HK-2 (cell line): ENCODE measurements around the gene PPFIA3.

Source experiments
- DNase-seq: peaks from one replicate; pipeline ENCODE4 v3.0.0-alpha.2; 2018; ENCODE audit not compliant: unreplicated experiment

PPFIA3 gene

DNA sequence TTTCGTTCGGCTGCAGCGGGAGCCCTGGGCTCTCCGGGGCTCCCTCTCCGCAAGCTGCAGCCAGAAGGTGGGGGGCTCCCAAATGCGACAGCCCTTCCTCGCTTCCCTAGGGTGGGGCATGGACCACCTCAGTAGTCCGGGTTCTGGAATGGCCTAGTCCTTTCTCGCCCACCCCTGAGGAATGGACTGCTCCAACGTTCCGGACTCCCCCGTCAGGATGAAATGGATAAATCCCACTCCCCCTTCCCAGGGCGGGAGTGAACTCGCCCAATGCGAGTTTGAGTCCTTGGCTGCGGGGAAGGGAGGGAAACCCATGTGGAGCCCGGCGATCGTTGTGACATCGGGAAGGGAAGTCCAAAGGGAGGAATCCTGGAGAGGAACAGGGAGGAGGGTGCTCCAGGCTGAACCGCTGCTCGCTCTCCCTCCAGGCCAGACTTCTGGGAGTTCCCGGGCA is 30.3 kb downstream of the PPFIA3 start:
- DNase-seq, result peak; percentile 70

DNA sequence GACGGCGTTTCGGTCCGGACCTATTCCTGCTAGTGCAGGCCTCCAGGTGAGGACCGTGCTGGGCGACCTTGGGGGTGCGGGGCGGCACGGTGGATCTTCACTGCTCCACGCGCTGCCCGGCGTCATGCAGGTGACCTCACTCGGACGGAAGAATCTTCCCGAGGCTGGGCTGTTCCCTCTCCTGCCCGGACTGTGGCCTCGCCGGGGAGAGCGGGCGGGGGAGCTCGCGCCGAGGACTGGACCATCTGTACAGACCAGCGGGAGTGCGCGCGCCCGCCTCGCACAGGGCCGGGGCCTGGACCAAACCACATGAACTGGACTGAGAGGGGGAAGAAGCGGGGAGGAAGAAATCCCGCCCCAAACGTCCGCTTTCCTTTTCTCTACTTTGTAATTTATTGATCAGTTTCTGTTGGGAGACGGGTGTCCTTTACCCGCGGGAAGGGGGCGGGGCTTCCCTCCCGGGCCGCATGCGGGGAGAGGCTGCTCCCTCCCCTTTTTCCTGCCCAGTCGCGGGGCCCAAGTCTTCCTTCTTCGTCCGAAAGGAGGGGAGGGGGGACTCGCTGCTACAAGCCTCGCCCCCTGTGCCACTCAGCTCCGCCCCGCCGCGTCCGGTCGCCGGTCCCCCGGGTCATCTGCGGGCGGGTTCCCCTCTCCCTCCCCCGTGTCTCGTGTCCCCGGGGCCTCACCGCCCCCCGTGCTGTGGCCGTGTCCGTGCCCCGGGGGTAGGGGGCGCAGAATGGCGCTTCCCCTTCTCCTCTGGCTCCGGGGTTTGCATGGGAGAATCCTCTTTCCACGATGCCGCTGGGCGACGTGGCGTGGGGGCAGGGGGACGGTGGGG is 31.0 kb downstream of the PPFIA3 start:
- DNase-seq, result peak; percentile 87

DNA sequence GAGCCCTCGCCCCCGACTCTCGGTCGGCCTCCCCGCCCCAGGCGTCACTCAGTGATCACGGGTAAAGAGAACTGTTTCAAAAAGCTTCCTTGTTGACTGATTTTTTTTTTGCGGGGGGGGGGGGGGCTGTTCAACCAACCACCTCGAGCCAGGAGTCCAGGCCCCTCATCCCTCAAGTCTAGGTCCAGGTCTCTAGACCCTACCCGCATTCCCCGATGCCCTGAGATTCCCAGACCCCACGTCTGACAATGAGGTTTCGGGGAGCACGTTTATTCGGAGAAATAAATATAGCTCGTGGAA is 31.6 kb downstream of the PPFIA3 start:
- DNase-seq, result no peak

DNA sequence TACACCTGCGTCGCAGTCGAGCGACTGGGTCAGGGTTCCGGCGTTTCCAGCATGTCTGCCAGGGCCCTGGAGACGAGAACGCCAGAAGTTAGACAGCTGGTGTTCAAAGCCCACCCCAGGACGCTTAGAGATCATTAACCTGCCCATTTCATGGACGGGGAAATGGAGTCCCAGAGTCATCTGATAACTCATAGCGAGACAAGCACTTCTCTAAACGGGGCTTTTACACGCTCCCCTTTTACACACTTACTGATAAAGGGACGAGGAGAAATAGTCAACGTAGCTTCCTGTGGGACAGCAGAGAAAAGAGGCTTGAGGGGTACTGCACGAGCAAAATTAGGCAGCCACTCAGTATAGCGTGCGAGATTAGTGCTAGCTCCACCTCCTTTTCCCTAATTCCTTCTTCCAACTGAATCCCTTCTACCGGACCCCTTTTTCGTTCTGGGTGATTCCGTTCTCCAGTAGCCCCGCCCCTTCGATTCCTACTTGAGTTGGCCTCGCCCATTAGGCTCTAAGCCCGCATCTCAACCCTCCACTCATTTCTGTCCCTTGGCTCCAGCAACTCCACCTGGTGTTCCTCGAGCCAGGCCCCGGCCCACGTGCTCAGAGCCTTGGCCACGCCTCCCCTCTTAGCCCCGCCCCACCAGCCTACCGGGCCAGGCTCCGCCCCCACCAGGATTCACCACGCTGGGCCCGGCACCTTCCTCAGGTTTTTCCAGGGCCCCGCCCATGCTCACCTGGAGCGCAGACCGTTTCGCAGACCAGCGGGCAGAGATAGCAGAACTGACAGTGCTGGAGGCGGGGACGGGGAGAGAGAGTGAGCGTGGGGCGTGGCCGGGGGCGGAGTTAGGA is 32.1 kb downstream of the PPFIA3 start:
- DNase-seq, result peak; percentile 85

DNA sequence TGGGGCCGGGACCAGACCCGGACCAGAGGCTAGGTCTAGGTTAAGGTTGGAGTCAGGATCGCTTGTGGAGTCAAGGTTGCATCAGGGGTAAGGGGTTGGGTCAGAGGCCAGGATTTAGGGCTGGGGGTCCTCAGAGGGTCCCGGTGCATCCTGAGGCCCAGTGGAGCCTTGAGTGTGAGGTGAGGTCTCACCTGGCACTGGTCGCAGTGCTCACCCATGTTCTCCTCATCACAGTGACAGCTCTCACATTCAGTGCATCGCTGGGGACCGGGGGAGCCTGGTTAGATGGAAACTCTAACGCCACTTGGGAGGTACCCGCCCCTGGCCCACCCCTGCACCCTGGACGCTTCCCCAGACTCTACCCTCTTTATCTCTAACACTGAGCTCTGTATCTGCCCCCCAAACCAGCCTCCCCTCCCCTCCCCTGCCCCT is 32.8 kb downstream of the PPFIA3 start:
- DNase-seq, result no peak

DNA sequence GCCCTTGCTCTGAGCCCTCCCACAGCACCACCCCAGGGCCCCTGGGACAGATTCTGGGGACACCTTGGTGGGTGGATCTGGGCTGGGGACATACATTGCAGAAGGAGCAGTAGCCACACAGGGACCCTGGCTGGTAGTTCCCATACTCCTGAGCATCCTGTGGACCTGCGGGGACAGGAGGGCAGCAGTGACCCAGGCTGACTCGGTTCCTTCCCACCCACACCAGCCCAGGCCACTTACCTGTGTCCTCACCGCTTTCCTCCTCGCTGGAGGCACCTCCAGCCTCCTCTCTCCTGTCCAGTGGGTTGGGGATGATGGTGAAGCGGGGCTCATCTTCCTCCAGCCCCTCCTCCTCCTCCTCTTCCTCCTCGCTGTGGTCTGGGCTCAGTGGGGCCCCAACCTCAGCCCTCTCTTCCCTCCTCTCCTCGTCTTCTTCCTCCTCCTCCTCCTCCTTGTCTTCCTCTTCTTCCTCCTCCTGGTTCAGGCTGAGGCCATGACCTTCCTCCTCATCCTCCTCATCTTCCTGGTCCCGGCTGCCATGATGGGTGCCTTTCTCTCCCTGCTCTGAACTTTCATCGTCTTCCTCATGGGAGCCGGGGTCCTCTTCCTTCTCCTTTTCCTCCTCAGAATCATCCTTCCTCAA is 33.9 kb downstream of the PPFIA3 start:
- DNase-seq, result no peak

DNA sequence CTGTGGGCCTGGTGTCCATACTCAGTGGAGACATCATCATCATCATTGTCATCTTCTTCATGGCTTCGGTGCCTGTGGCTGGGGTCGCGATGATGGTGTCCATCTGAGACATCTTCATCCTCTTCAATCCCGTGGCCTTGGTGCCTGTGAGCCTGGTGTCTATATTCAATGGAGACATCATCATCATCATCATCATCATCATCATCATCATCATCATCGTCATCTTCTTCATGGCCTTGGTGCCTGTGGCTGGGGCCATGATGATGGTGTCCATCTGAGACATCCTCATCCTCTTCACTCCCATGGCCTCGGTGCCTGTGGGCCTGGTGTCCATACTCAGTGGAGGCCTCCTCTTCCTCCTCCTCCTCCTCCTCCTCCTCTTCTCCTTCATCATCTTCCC is 34.9 kb downstream of the PPFIA3 start:
- no peak for DNase-seq

DNA sequence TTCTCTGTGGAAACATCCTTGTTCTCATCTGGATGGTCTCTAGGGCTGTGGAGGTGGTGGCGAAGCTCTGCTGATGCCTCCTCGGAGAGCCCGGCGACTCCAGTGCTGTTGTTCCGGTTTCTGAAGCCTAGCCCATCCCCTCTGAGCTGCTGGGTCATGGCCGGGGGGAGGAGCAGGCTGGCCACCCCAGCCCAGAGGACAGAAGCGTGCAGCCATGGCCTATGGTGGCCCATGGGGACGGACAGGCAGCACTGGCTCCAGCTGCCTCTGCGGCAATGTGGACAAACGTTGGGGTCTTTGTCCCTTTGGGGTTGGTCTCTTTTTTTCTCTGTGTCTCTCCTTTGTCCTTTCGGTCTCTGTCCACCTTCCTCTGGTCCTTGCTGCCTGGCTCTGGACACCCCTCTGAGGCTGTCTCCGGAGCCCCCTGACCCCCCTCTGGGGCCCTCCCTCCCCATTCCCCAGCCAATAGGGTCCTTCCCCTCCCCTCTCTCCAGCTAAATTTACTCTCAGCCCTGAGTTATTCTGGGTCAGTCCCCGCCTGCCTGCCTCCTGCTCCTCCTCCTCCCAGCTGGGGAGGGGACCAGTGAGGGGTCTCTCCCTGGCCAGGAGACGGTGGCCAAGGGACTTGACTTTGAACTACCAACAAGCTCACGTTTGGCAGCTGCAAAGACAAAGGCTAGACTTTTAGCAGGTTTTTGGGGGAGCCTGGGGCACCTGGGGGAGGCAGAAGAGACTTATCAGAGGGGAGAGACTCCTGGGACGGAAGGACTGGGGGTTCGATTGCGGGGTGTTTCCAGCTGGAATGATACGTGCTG is 35.9 kb downstream of the PPFIA3 start, which contains the start of gene HRC:
TSS of gene HRC (minus strand) at position 392 of the 815 bp plus-strand sequence. CDS start at position 233, 159 bp downstream.
- no peak for DNase-seq

DNA sequence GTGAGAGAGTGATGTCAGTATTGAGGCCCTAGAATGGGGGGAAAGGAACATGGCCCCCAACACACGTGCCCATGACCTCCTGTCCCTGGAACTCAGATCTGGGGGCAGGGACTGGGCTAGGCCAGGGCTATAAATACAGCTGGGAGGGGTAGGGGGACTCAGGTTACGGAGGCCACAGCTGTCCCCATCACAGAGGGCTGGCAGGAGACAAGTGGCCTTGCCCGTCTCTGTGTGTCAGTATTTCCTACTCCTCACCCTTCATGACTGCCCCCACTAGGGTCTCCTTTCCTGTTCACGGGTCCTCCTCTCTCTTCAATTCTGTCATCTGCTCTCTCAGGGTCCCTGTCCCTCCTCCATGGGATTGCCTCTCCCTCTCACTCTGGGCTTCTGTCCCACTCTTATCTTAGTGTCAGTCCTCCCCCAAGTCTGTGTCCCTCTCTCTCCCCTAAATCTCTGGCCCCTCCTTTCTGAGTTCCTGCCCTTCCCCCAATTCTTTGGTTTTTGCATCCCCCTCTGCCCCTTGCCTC is 36.5 kb downstream of the PPFIA3 start:
- no peak for DNase-seq

DNA sequence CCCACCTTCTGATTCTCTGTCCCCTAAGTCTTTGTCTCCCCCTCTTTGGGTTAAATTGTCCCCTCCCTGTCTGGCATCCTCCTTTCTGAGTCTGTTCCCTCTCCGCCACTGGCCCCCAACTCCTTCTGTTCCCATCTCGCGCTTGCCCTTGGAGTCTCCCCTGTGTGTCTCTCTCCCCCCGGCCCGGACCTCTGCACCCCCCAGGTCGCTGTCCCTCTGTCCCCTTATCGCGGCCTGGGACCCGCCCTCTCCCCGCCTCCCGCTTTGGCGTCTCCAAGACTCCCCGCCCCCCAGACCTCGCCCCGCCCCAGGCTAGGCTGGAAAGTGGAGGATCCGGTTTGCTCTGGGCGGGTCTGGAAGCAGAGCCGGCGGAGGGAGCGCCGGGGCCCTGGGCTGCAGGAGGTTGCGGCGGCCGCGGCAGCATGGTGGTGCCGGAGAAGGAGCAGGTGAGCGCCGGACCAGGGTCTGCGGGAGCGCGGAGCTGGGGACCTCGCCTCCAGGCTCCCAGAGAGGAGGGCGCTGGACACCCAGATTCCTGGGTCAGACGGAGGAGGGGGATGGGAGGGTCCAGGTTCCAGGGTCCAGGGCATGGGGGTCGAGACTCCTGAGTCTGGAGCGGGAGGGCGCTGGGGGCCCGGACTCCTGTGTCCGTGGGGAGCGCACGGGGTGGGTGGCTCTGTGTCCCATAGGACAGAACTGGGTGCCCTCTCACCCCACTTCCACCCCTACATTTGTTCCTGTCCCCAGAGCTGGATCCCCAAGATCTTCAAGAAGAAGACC is 38.3 kb downstream of the PPFIA3 start, which contains the start of gene TRPM4:
TSS of gene TRPM4 (plus strand) at position 348 of the 780 bp plus-strand sequence. CDS start at position 423, 75 bp downstream.
- DNase-seq, result peak; percentile 85

DNA sequence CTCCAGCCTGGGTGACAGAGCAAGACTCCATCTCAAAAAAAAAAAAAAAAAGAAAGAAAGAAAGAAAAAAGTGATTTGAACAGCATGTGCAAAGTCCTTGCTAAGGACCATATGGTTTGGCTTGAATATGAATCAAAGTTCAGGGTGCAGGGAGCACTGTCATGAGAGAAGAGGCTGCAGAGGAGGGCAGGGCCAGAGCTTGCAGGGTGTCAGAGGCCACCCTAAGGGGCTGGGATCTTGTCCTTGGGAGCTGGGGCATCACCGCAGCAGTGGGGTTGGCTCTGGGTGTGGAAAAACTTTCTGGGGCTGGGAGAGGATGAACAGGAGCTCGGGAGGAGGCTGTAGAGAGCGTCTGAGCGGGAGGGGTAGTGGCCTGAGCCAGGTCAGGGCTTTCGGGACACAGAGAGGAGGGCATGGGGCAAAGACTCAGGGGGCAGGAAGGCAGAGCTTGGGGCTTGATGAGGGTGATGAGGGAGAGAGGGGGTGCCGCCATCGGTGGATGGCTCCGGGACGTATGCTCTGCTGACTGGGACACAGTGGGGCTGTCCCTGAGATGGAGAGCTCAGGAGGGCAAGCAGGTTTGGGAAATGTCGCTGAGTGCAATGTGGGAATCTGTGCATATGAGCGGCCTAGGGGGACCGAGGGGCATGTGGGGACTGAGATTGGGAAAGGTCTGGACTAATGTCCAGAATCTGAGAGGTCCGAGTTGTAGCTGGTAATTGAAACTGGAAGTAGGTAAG is 41.3 kb downstream of the PPFIA3 start:
- DNase-seq, result no peak

DNA sequence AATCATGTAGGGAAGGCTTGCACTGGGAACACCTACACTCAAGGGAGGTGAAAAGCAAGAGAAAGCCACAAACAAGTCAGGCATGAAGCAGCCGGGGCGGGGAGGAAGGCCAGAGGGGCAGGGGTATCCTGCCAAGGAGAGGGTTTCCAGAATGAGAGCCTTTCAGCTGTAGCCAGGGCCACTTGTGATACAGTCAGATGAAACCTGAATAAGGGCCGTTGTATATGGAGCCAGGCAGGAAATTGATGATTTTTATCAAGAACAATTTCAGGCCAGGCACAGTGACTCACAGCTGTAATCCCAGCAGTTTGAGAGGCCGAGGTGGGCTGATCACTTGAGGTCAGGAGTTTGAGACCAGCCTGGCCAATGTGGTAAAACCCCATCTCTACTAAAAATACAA is 42.6 kb downstream of the PPFIA3 start:
- DNase-seq, result no peak

DNA sequence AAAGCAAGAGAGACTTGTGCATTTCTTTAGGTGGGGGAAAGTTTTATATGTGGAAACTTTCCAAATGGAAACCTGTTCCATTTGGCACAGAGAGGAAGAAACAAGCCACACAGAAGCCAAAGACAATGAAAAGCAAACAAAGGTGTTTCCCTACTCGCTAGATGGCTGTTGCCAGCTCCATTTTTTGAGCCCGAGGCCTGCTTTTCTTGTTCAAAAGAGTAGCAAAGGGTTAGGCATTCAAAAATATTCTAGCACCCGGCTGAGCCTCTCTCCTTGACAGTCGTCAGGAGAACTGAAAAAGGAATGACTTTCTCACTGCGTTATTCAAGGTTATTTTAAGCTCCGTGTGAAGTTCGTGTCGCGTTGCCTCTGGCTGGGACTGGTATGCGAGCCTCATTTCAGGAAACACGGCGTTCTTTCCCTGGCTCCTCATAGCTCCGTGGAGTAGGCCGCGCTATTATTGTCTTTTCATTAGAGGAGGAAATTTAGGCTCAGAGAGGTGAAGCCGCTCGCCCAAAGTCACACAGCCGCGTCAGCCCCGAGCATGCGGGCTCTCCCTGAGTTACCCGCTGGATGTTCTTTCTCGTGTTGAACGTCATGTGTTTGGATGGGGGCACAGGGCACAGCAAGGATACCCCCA is 45.9 kb downstream of the PPFIA3 start:
- DNase-seq, result no peak

DNA sequence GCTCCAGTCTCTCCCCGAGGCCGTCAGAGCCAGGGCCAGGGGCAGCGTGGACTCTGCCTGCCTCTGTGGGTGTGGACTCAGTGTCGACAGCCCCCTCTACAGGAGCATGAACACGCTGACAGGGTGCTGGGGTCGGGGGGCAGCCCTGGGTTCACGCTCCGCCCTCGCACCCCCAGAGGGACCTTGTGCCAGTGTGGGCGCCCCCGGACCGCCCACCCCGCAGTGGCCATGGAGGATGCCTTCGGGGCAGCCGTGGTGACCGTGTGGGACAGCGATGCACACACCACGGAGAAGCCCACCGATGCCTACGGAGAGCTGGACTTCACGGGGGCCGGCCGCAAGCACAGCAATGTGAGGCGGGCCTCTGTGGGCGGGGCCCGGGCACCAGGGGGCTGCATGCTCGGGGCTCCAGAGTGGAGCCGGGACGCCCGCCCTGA is 46.5 kb downstream of the PPFIA3 start:
- DNase-seq, result no peak

DNA sequence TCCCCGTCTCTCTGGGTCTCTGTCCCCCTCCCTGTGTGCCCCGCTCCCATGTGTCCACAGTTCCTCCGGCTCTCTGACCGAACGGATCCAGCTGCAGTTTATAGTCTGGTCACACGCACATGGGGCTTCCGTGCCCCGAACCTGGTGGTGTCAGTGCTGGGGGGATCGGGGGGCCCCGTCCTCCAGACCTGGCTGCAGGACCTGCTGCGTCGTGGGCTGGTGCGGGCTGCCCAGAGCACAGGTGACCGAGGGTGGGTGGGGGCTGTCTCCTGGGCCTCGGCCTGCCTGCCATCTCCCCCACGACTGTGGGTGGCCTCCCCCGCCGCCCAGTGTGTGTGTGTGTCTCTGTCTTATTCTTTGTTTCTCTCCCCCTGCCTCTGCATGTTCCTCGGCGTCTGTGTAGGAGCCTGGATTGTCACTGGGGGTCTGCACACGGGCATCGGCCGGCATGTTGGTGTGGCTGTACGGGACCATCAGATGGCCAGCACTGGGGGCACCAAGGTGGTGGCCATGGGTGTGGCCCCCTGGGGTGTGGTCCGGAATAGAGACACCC is 48.6 kb downstream of the PPFIA3 start:
- no peak for DNase-seq

DNA sequence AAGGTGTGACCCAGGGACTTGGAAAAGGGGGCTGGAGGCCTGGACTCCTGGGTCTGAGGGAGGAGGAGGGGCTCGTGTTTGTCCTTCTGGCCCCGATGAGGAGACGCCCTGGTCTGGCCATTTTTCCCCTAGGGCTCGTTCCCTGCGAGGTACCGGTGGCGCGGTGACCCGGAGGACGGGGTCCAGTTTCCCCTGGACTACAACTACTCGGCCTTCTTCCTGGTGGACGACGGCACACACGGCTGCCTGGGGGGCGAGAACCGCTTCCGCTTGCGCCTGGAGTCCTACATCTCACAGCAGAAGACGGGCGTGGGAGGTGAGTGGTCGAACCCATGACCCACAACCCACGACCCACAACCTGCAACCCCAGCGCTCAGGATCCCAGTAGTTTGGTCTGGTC is 49.1 kb downstream of the PPFIA3 start:
- no peak for DNase-seq

DNA sequence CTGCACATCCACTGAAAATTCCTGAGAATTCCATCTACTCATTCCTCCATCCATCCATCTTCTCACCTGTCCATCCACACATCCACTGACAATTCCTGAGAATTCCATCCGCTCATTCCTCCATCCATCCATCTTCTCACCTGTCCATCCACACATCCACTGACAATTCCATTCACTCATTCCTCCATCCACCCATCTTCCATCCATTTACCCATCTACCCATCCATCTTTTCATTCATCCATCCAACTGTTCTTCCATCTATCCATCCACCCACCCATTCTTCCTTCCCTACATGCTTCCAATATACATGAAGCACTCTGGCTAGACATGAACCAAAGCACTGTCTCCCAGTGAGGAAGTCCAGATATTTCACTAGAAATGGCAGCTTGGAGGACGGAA is 53.9 kb downstream of the PPFIA3 start:
- no peak for DNase-seq

DNA sequence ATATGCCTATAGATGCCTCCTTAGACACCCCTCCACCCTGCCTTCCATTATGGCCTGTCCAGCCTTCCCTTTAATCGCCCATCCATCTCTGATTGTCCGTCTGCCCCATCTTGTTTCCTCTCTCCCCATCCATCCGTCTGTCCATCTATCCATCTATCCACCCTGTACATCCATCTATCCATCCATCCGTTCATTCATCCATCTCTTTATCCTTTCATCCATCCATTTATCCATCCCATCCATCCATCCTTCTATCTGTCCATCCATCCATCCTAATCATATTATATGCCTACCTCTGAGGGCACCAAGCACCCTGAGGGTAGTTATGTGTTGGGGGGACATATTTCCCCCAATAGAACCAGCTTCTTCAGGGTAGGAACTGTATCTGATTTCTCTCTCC is 61.3 kb downstream of the PPFIA3 start:
- no peak for DNase-seq
